RWPE1 (cell line): Measurements from ENCODE around the gene SEL1L2.

Experiments used
- CTCF ChIA-PET: fragments of 350-600 bp; sonication (Branson Sonifier 250); formaldehyde crosslinking; extraction: SDS; loops from one replicate; lab custom pipeline; 2021; lab: Yijun Ruan, JAX
- POLR2A ChIA-PET: fragments of 400-600 bp; formaldehyde crosslinking; extraction: SDS; loops from one replicate; lab custom pipeline; 2020; ENCODE audit warnings: antibody characterized with exemption; ENCODE audit not compliant: low non-redundant PET; lab: Yijun Ruan, JAX
- DNase-seq: peaks from one replicate; pipeline ENCODE4 v3.0.0; 2012; ENCODE audit warnings: low spot score
- H3K27ac ChIP-seq: fragments of 450-650 bp; 2 replicates; pipeline ENCODE4 v1.5.1; 2017
- TF ChIP-seq, protein P1 (sequence below): fragments of 450-650 bp; conservative IDR thresholded peaks from 2 replicates; pipeline ENCODE4 v1.5.1; 2017; ENCODE audit warnings: low read depth, mild to moderate bottlenecking

Gene SEL1L2

GRCh38 chr20:13865791-13866351 lies 124.5 kb downstream of the SEL1L2 start:
- DNase-seq = no peak
- H3K27ac ChIP-seq = no peak overlapping the region
- POLR2A ChIA-PET = no interaction called here
- CTCF ChIA-PET = no interaction called here
- TF ChIP-seq, protein P1, sequence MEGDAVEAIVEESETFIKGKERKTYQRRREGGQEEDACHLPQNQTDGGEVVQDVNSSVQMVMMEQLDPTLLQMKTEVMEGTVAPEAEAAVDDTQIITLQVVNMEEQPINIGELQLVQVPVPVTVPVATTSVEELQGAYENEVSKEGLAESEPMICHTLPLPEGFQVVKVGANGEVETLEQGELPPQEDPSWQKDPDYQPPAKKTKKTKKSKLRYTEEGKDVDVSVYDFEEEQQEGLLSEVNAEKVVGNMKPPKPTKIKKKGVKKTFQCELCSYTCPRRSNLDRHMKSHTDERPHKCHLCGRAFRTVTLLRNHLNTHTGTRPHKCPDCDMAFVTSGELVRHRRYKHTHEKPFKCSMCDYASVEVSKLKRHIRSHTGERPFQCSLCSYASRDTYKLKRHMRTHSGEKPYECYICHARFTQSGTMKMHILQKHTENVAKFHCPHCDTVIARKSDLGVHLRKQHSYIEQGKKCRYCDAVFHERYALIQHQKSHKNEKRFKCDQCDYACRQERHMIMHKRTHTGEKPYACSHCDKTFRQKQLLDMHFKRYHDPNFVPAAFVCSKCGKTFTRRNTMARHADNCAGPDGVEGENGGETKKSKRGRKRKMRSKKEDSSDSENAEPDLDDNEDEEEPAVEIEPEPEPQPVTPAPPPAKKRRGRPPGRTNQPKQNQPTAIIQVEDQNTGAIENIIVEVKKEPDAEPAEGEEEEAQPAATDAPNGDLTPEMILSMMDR = no peak

DNA sequence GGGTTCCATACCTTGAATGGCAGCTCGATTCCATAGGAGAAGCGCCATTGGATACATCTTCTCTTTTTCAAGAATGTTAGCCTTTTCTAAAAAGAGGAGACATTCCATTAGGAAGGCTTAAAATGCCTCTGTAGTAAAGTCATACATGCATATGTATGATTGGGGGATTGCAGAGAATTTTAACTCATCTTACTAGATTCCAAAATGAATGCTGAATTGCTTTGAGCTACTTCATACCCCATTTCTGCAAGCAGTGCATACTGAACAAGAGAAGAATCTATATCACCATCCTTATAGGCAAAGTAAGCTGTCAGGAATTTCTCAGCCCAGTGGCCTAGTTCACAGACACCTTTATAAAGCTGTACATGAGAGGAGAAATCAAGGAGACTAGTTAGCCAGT lies 125.3 kb downstream of the SEL1L2 start:
- H3K27ac ChIP-seq = no peak overlapping the region
- ChIA-PET POLR2A (no interaction called here), CTCF (no interaction called here)
- no peak for DNase-seq
- TF ChIP-seq, protein P1 = no peak

- DNase-seq = no peak
- no peak overlapping the region for H3K27ac ChIP-seq
- ChIA-PET CTCF (no interaction called here), POLR2A (no interaction called here)
- TF ChIP-seq, protein P1 = no peak
These were observed 127.2 kb downstream of the SEL1L2 start for GRCh38 chr20:13863244-13863643.

DNA sequence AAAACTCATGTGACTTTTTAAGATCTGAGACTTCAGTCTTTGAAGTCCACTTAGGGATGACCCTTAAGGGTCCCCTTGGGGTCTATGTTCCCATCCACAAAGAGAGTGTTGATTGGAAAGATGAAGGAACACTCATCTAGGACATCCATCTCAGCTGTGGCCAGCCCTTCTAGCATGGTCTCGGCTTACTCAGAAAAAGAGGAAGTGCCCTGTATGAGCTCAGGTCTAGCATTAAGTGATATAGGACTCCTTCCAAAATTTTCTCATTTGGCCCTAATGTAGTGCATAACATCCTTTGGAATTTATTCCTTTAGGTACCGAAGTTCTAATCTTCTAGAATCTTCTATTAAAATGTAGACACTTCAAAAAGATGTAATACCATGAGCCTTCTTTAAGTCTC lies 128.2 kb downstream of the SEL1L2 start:
- DNase-seq = no peak
- no peak overlapping the region for H3K27ac ChIP-seq
- TF ChIP-seq, protein P1 = no peak
- ChIA-PET CTCF (no interaction called here), POLR2A (no interaction called here)

- ChIA-PET POLR2A (no interaction called here), CTCF (interaction anchor here (0.6 kb wide), 1 partner anchor 118 kb away, joined by 3 read pairs; no protein-coding TSS in a partner anchor)
- TF ChIP-seq, protein P1 = no peak
- DNase-seq = no peak
- no peak overlapping the region for H3K27ac ChIP-seq
These were observed 131.5 kb downstream of the SEL1L2 start for GRCh38 chr20:13858871-13859270.

- DNase-seq = no peak
- ChIA-PET POLR2A (no interaction called here), CTCF (interaction anchor here (0.6 to 1.0 kb wide), 2 partner anchors 119 to 196 kb away, joined by 3 read pairs; no protein-coding TSS in a partner anchor)
- TF ChIP-seq, protein P1 = no peak
- H3K27ac ChIP-seq = no peak overlapping the region
These were observed 132.0 kb downstream of the SEL1L2 start for GRCh38 chr20:13858439-13858838.
